NCI-H510A treated with DMSO at 0.1 percent for 48 hours (cell line): ENCODE data around the gene IFNG.
"Not testable (repeated sequence)": the region's sequence is repeated elsewhere in the genome, so short reads cannot be mapped to it uniquely, and the experiment has no call there.

ENCODE experiments used
- DNase-seq: peaks from one replicate; lab custom pipeline; 2025; lab: John Stamatoyannopoulos, UW

Gene IFNG

GRCh38 chr12:68159681-68160304 is at the start of gene IFNG:
TSS of gene IFNG (minus strand) at chr12:68159740. CDS start at chr12:68159615, 125 bp downstream.
- no peak for DNase-seq

- peak; percentile 29 for DNase-seq
Measured at GRCh38 chr12:68209048-68209728, 49.6 kb upstream of the IFNG start.

GRCh38 chr12:68207276-68207675 is 47.7 kb upstream of the IFNG start:
- no peak for DNase-seq

- peak; percentile 24 for DNase-seq
Measured at GRCh38 chr12:68206446-68206845, 46.9 kb upstream of the IFNG start.

GRCh38 chr12:68203460-68203875 is 43.9 kb upstream of the IFNG start:
- no peak for DNase-seq

- no peak for DNase-seq
Measured at GRCh38 chr12:68200854-68201253, 41.3 kb upstream of the IFNG start.

GRCh38 chr12:68199127-68199526 is 39.6 kb upstream of the IFNG start:
- no peak for DNase-seq

- no peak for DNase-seq
Measured at GRCh38 chr12:68198507-68199086, 39.1 kb upstream of the IFNG start.

- DNase-seq, result no peak
Measured at GRCh38 chr12:68190301-68190700, 30.8 kb upstream of the IFNG start.

- DNase-seq, result no peak
Measured at GRCh38 chr12:68189821-68190242, 30.3 kb upstream of the IFNG start.

- no peak for DNase-seq
Measured at GRCh38 chr12:68185598-68185997, 26.1 kb upstream of the IFNG start.

- no peak for DNase-seq
Measured at GRCh38 chr12:68180792-68181744, 21.5 kb upstream of the IFNG start.

GRCh38 chr12:68178774-68179439 is 19.4 kb upstream of the IFNG start:
- no peak for DNase-seq

- DNase-seq, result no peak
Measured at GRCh38 chr12:68178184-68178583, 18.6 kb upstream of the IFNG start.

GRCh38 chr12:68177562-68177961 is 18.0 kb upstream of the IFNG start:
- no peak for DNase-seq

GRCh38 chr12:68176257-68176656 is 16.7 kb upstream of the IFNG start:
- peak; percentile 67 for DNase-seq

GRCh38 chr12:68175557-68176061 is 16.1 kb upstream of the IFNG start:
- DNase-seq, result peak; percentile 58

GRCh38 chr12:68174761-68175160 is 15.2 kb upstream of the IFNG start:
- not testable (repeated sequence) for DNase-seq

GRCh38 chr12:68173792-68174191 is 14.3 kb upstream of the IFNG start:
- no peak for DNase-seq

GRCh38 chr12:68170726-68171125 is 11.2 kb upstream of the IFNG start:
- DNase-seq, result no peak

- DNase-seq, result no peak
Measured at GRCh38 chr12:68169213-68169889, 9.8 kb upstream of the IFNG start.
